Brain microvascular endothelial cell (primary cell): ENCODE measurements around the gene METTL26.

Experiments
- DNase-seq: peaks from one replicate; pipeline ENCODE4 v3.0.0-alpha.2; 2020
- H3K27ac ChIP-seq: fragments of 250-450 bp; sonication (Bioruptor Pico); 2 replicates; pipeline ENCODE4 v1.5.1; 2020; ENCODE audit warnings: mild to moderate bottlenecking, moderate library complexity
- H3K27me3 ChIP-seq: fragments of 250-450 bp; sonication (Bioruptor Pico); replicated peaks from 2 replicates; pipeline ENCODE4 v1.5.1; 2020; ENCODE audit warnings: mild to moderate bottlenecking
- H3K36me3 ChIP-seq: fragments of 250-450 bp; sonication (Bioruptor Pico); replicated peaks from 2 replicates; pipeline ENCODE4 v1.5.1; 2020; ENCODE audit warnings: mild to moderate bottlenecking
- H3K4me3 ChIP-seq: 2 replicates; pipeline ENCODE4 v1.5.1; 2011; ENCODE audit warnings: low read depth, mild to moderate bottlenecking, control low read depth, low read length, moderate library complexity
- CTCF ChIP-seq: IDR thresholded peaks from 2 replicates; pipeline ENCODE4 v1.5.1; 2011; ENCODE audit warnings: low read depth, mild to moderate bottlenecking, moderate library complexity, low read length, control low read depth, inconsistent platforms; ENCODE audit errors: missing control alignments
- in situ Hi-C: cut with HindIII; loops from 2 replicates; pipeline ENCODE4 v1.10.0; 2017; ENCODE audit warnings: low sequenced_read_pairs, low pct_ligation_motif_present

Gene METTL26

GRCh38 chr16:630249-630814 lies 5.8 kb downstream of the METTL26 start:
- in situ Hi-C loops = no loop called here
- DNase-seq = no peak

GRCh38 chr16:629833-630248 lies 6.3 kb downstream of the METTL26 start:
- no peak for TF ChIP-seq CTCF
- no peaks in the 10 kb centered on the region for H3K27me3 ChIP-seq
- peaks cover 16% of the 10 kb centered on the region for H3K36me3 ChIP-seq
- in situ Hi-C loops = no loop called here
- no peak for DNase-seq
- no peak overlapping the region for H3K4me3 ChIP-seq
- H3K27ac ChIP-seq = no peak overlapping the region

More at GRCh38 chr16:630249-630814, 5.8 kb downstream of the METTL26 start:
- no peak for TF ChIP-seq CTCF
- no peak overlapping the region for H3K27ac ChIP-seq
- no peak overlapping the region for H3K4me3 ChIP-seq
- H3K36me3 ChIP-seq = peaks cover 16% of the 10 kb centered on the region
- no peaks in the 10 kb centered on the region for H3K27me3 ChIP-seq

- in situ Hi-C loops = no loop called here
- peaks cover 16% of the 10 kb centered on the region for H3K36me3 ChIP-seq
- DNase-seq = no peak
- H3K4me3 ChIP-seq = no peak overlapping the region
- no peak for TF ChIP-seq CTCF
- H3K27me3 ChIP-seq = no peaks in the 10 kb centered on the region
- H3K27ac ChIP-seq = no peak overlapping the region
Measured at GRCh38 chr16:629185-629832, 6.8 kb downstream of the METTL26 start.

- no peak overlapping the region for H3K4me3 ChIP-seq
- TF ChIP-seq CTCF = no peak
- peaks cover 10% of the 10 kb centered on the region for H3K36me3 ChIP-seq
- H3K27ac ChIP-seq = no peak overlapping the region
- H3K27me3 ChIP-seq = no peaks in the 10 kb centered on the region
- DNase-seq = no peak
- in situ Hi-C loops = no loop called here
Measured at GRCh38 chr16:628321-629061, 7.6 kb downstream of the METTL26 start.

GRCh38 chr16:627454-628239 lies 8.5 kb downstream of the METTL26 start:
- in situ Hi-C loops = no loop called here
- DNase-seq = no peak
- Histone ChIP-seq H3K36me3 (peaks cover 6% of the 10 kb centered on the region), H3K27me3 (no peaks in the 10 kb centered on the region), H3K4me3 (no peak overlapping the region), H3K27ac (no peak overlapping the region)
- TF ChIP-seq CTCF = no peak
